HepG2 (cell line): Measurements from ENCODE around the gene NPTXR.

Experiments
- CTCF ChIP-seq: sonication (generic); formaldehyde crosslinking; IDR thresholded peaks from 2 replicates; pipeline ENCODE4 v1.5.0; 2020; ENCODE audit warnings: mild to moderate bottlenecking, missing genetic modification reagents, moderate library complexity
- HNRNPH1 ChIP-seq: fragments of 200-400 bp; formaldehyde crosslinking; optimal IDR thresholded peaks from 2 replicates; pipeline ENCODE3; 2017; ENCODE audit warnings: mild to moderate bottlenecking, low read depth, low read length
- NKX3-1 ChIP-seq: sonication (generic); formaldehyde crosslinking; IDR thresholded peaks from 2 replicates; pipeline ENCODE4 v1.5.0; 2020; ENCODE audit warnings: missing genetic modification reagents
- NR0B2 ChIP-seq: sonication (generic); formaldehyde crosslinking; IDR thresholded peaks from 2 replicates; pipeline ENCODE4 v1.4.0; 2020; ENCODE audit warnings: mild to moderate bottlenecking, missing genetic modification reagents
- SP2 ChIP-seq: sonication (generic); formaldehyde crosslinking; IDR thresholded peaks from 2 replicates; pipeline ENCODE4 v1.5.1; 2020; ENCODE audit warnings: mild to moderate bottlenecking, missing genetic modification reagents

- no peak for TF ChIP-seq HNRNPH1
- no peak for TF ChIP-seq NKX3-1 (CRISPR knock-in tag)
- TF ChIP-seq SP2 = no peak
- no peak for TF ChIP-seq CTCF (CRISPR knock-in tag)
- no peak for TF ChIP-seq NR0B2 (CRISPR knock-in tag)
These were observed 2.6 kb downstream of the NPTXR start for GRCh38 chr22:38841211-38841610.
